ENCODE results near the gene CARD11. TPM values are rescaled to one million over a fixed set of nuclear protein-coding genes. Genes with fewer than 3 reads are reported as not detected.

The CARD11 gene
- total RNA-seq, 1 donor from 2014 or later: 1.4 TPM

DNA sequence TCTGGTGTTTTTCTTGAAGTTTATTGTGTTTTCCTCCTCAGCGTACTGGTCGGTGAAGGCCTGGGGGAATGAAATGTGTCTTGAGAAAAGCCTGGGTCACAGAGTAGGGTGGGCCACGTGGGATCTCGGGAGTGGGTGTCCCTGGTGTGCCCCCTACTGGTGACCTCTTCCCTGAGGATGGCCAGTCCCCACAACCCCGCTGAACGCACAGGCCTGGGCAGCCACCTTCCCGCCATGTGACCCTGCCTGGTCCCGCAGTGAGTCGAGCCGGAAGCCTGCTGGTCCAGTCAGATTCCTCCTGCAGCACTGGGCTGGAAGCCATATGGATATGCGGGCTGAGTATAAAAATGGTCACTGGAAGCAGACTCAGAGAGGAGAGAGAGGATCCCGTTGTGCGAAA lies 146.6 kb downstream of the CARD11 start:
- H3K9me3 Mint-ChIP-seq (ENCODE audit: unreplicated experiment): peaks cover 8% of the 10 kb centered on the region
- H3K4me3 Mint-ChIP-seq (ENCODE audit: unreplicated experiment): no peak overlapping the region
- H3K36me3 Mint-ChIP-seq (ENCODE audit: unreplicated experiment): no peaks in the 10 kb centered on the region
- H3K27me3 Mint-ChIP-seq (ENCODE audit: unreplicated experiment): peaks cover 1% of the 10 kb centered on the region
- H3K27ac Mint-ChIP-seq (ENCODE audit: unreplicated experiment): no peak overlapping the region
- no peak for DNase-seq
- TF ChIP-seq, protein P1, sequence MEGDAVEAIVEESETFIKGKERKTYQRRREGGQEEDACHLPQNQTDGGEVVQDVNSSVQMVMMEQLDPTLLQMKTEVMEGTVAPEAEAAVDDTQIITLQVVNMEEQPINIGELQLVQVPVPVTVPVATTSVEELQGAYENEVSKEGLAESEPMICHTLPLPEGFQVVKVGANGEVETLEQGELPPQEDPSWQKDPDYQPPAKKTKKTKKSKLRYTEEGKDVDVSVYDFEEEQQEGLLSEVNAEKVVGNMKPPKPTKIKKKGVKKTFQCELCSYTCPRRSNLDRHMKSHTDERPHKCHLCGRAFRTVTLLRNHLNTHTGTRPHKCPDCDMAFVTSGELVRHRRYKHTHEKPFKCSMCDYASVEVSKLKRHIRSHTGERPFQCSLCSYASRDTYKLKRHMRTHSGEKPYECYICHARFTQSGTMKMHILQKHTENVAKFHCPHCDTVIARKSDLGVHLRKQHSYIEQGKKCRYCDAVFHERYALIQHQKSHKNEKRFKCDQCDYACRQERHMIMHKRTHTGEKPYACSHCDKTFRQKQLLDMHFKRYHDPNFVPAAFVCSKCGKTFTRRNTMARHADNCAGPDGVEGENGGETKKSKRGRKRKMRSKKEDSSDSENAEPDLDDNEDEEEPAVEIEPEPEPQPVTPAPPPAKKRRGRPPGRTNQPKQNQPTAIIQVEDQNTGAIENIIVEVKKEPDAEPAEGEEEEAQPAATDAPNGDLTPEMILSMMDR (IDR thresholded peaks at IDR 0.05; ENCODE audit: partially characterized antibody, unreplicated experiment): no peak
- peaks cover 6% of the 10 kb centered on the region for H3K4me1 Mint-ChIP-seq (ENCODE audit: low read depth, unreplicated experiment)

DNA sequence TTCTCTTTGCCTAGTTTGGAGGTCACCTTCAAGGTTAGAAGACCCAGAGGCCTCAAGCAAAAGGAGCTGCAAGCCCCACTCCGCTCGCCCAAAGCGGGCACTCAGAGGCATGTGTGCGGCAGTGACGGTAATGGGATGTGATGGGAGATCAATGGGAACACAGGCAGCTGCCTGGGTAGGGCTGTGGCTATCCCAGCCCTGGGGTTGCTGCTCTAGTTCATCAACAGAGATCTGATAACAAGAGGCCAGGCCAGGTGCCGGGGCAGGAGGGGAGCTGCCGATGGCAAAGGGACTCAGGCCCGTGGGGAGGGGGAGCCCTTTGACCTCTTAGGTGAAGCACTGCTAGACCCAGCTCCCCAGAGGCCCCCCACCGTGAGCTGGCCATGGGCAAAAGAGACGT lies 147.5 kb downstream of the CARD11 start:
- Mint-ChIP-seq H3K4me1 (ENCODE audit: low read depth, unreplicated experiment) (peaks cover 6% of the 10 kb centered on the region), H3K36me3 (ENCODE audit: unreplicated experiment) (no peaks in the 10 kb centered on the region), H3K27ac (ENCODE audit: unreplicated experiment) (no peak overlapping the region), H3K27me3 (ENCODE audit: unreplicated experiment) (peaks cover 1% of the 10 kb centered on the region), H3K4me3 (ENCODE audit: unreplicated experiment) (no peak overlapping the region), H3K9me3 (ENCODE audit: unreplicated experiment) (peaks cover 5% of the 10 kb centered on the region)
- TF ChIP-seq, protein P1 (IDR thresholded peaks at IDR 0.05; ENCODE audit: partially characterized antibody, unreplicated experiment): no peak
- no peak for DNase-seq

DNA sequence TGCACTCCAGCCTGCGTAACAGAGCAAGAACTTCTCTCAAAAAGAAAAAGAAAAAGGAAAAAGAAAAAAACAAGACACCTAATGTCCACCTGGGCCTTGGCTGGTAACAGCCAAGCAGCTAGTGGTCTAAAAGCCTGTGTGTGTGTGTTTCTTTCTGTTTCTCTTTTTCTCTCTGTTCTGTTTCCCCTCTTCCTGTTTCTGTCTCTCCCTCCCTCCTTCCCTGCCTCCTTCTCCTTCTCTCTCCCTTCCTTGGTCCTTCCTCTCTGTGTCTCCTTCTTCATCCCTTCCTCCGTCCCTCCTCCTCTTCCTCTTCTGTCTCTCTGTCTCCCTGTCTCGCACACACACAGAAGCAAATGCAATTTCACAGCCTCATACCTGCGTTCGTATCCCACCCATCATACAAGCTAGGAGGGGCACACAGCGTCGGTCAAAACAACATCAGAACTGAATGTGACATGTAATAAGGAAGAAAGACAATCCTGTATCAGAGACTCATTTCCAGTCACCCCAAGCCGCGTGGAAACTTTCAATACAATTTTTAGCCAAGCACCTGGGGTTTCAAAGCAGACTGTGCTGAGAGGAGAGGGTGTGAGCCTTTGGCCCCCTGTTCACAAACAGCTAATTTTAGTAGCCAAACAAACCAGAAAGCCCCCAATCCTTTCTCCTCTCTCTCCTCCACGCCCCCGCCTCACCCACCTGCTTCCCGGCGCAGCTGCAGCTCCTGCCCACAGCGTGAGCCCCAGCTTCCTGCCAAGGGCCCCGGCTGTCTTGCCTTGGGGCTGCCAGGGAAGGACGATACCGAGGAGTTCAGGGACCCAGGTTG lies 149.3 kb downstream of the CARD11 start:
- DNase-seq: no peak
- Mint-ChIP-seq H3K27ac (ENCODE audit: unreplicated experiment) (peak overlapping the region; percentile 3), H3K4me3 (ENCODE audit: unreplicated experiment) (no peak overlapping the region)

DNA sequence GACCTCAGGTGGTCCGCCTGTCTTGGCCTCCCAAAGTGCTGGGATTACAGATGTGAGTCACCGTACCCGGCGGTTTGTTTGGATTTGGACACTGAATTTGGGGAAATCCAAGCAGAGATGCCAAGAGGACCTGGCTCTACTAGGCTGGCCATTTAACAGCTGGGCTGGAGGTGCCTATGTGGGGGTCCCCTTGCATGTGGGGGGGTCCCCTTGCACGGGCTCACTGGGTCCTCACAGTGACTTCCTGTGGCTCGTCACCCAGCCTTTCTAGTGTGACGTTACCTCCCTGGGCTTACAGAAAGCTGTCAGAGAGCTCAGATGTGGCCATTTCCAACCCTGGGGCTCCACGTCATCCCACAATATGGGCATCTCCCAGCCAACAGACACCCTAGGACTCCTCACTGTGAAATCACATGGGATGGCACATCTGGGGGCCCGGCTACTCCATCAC lies 150.2 kb downstream of the CARD11 start:
- H3K27me3 Mint-ChIP-seq (ENCODE audit: unreplicated experiment): peaks cover 1% of the 10 kb centered on the region
- peaks cover 2% of the 10 kb centered on the region for H3K9me3 Mint-ChIP-seq (ENCODE audit: unreplicated experiment)
- no peak overlapping the region for H3K27ac Mint-ChIP-seq (ENCODE audit: unreplicated experiment)
- TF ChIP-seq, protein P1 (IDR thresholded peaks at IDR 0.05; ENCODE audit: partially characterized antibody, unreplicated experiment): no peak
- no peak for DNase-seq
- H3K36me3 Mint-ChIP-seq (ENCODE audit: unreplicated experiment): no peaks in the 10 kb centered on the region
- H3K4me3 Mint-ChIP-seq (ENCODE audit: unreplicated experiment): no peak overlapping the region
- H3K4me1 Mint-ChIP-seq (ENCODE audit: low read depth, unreplicated experiment): peaks cover 6% of the 10 kb centered on the region

More for the DNA sequence above, 149.3 kb downstream of the CARD11 start:
- Mint-ChIP-seq H3K9me3 (ENCODE audit: unreplicated experiment) (peaks cover 2% of the 10 kb centered on the region), H3K36me3 (ENCODE audit: unreplicated experiment) (no peaks in the 10 kb centered on the region), H3K4me1 (ENCODE audit: low read depth, unreplicated experiment) (peaks cover 6% of the 10 kb centered on the region), H3K27me3 (ENCODE audit: unreplicated experiment) (peaks cover 1% of the 10 kb centered on the region)
- TF ChIP-seq, protein P1 (IDR thresholded peaks at IDR 0.05; ENCODE audit: partially characterized antibody, unreplicated experiment): no peak

DNA sequence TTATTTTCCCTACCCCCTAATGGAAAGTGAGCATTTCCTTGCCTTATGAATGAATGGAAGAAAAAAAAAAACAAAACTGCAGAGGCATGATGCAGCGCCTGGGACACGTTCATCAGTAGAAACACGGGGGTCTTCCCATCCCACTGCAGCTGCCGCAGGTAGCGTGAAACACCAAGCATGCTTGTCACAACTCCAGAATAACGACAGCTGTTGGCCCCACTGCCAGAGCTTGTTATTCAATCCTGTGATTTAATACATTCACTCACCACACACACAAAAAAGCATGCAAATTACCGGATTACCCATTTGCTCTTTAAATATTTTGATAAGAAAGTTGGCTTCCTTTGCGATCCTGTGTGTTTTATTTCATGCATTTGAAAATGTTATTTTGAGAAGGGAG lies 151.1 kb downstream of the CARD11 start:
- Mint-ChIP-seq H3K27ac (ENCODE audit: unreplicated experiment) (peak overlapping the region; percentile 36), H3K9me3 (ENCODE audit: unreplicated experiment) (peaks cover 2% of the 10 kb centered on the region)

More for the DNA sequence above, 151.1 kb downstream of the CARD11 start:
- H3K36me3 Mint-ChIP-seq (ENCODE audit: unreplicated experiment): no peaks in the 10 kb centered on the region
- H3K4me1 Mint-ChIP-seq (ENCODE audit: low read depth, unreplicated experiment): peaks cover 8% of the 10 kb centered on the region
- H3K27me3 Mint-ChIP-seq (ENCODE audit: unreplicated experiment): peaks cover 1% of the 10 kb centered on the region
- TF ChIP-seq, protein P1 (IDR thresholded peaks at IDR 0.05; ENCODE audit: partially characterized antibody, unreplicated experiment): no peak
- no peak for DNase-seq
- H3K4me3 Mint-ChIP-seq (ENCODE audit: unreplicated experiment): no peak overlapping the region
